BJ (cell line): ENCODE data around the gene KRTAP10-2. TPM values are rescaled to one million over a fixed set of nuclear protein-coding genes. Genes with fewer than 3 reads are reported as not detected.
"Not testable (repeated sequence)": the region's sequence is repeated elsewhere in the genome, so short reads cannot be mapped to it uniquely, and the experiment has no call there.

Experiments
- CTCF ChIA-PET: fragments of 350-600 bp; formaldehyde crosslinking; extraction: SDS; loops from one replicate; lab custom pipeline; 2021; ENCODE audit warnings: antibody characterized with exemption, inconsistent platforms; lab: Yijun Ruan, JAX
- POLR2A ChIA-PET: fragments of 300-600 bp; sonication (Branson Sonifier 250); formaldehyde crosslinking; extraction: SDS; loops from one replicate; lab custom pipeline; 2021; ENCODE audit warnings: antibody characterized with exemption; lab: Charles Lee
- DNase-seq: peaks from one replicate; pipeline ENCODE4 v3.0.0-alpha.2; 2011; ENCODE audit warnings: low read depth
- H3K27me3 ChIP-seq: 2 replicates; pipeline ENCODE4 v1.6.0; 2011; ENCODE audit warnings: low read length; ENCODE audit not compliant: control insufficient read depth, insufficient read depth
- H3K36me3 ChIP-seq: 2 replicates; pipeline ENCODE4 v1.5.1; 2011; ENCODE audit warnings: low read length; ENCODE audit not compliant: control insufficient read depth, insufficient read depth
- H3K4me3 ChIP-seq: 2 replicates; pipeline ENCODE4 v1.5.1; 2011; ENCODE audit warnings: low read depth, mild to moderate bottlenecking, control low read depth, low read length
- CTCF ChIP-seq: IDR thresholded peaks from 2 replicates; pipeline ENCODE4 v1.5.1; 2011; ENCODE audit warnings: low read depth, mild to moderate bottlenecking, control low read depth, inconsistent platforms, low read length, moderate library complexity; ENCODE audit not compliant: insufficient read depth
- polyA minus RNA-seq: library from RNA; depleted of rRNA, polyadenylated mRNA; stranded (reverse); fragments of >200 nt; gene quantifications from 2 replicates; pipeline ENCODE4 v1.2.3, GENCODE V29; 2011; rRNA and poly(A)+ RNA removed
- polyA plus RNA-seq: library from polyadenylated mRNA; depleted of rRNA; stranded (reverse); fragments of >200 nt; gene quantifications from 2 replicates; pipeline ENCODE4 v1.2.3, GENCODE V29; 2011; rRNA removed

The KRTAP10-2 gene
- not detected in 2 replicates for polyA plus RNA-seq
- polyA minus RNA-seq = not detected in 2 replicates

GRCh38 chr21:44551340-44551961 is at the start of gene KRTAP10-2:
TSS of gene KRTAP10-2 (minus strand) at chr21:44551505. CDS start at chr21:44551458, 47 bp downstream.
- peaks cover 8% of the 10 kb centered on the region for H3K27me3 ChIP-seq
- no peak for TF ChIP-seq CTCF
- POLR2A ChIA-PET = no interaction called here
- no peaks in the 10 kb centered on the region for H3K36me3 ChIP-seq
- DNase-seq = no peak
- H3K4me3 ChIP-seq = no peak within 1 kb of the TSS
- CTCF ChIA-PET = no interaction called here

GRCh38 chr21:44601091-44601490 is 49.8 kb upstream of the KRTAP10-2 start:
- CTCF ChIA-PET, POLR2A ChIA-PET, H3K27me3 ChIP-seq, H3K4me3 ChIP-seq, DNase-seq, H3K36me3 ChIP-seq: not testable (repeated sequence)

- POLR2A ChIA-PET, H3K36me3 ChIP-seq, H3K4me3 ChIP-seq, CTCF ChIA-PET, H3K27me3 ChIP-seq, DNase-seq: not testable (repeated sequence)
Observed at GRCh38 chr21:44600118-44600978, 49.0 kb upstream of the KRTAP10-2 start, which contains the start of gene KRTAP10-7. TSS of gene KRTAP10-7 (plus strand) at chr21:44600597. CDS start at chr21:44600622, 25 bp downstream.

GRCh38 chr21:44599264-44600029 is 48.1 kb upstream of the KRTAP10-2 start:
- H3K36me3 ChIP-seq = no peaks in the 10 kb centered on the region
- CTCF ChIA-PET = no interaction called here
- TF ChIP-seq CTCF = no peak
- H3K4me3 ChIP-seq = no peak overlapping the region
- peaks cover 4% of the 10 kb centered on the region for H3K27me3 ChIP-seq
- POLR2A ChIA-PET = no interaction called here
- no peak for DNase-seq

- Histone ChIP-seq H3K36me3 (no peaks in the 10 kb centered on the region), H3K4me3 (no peak overlapping the region), H3K27me3 (peaks cover 6% of the 10 kb centered on the region)
- POLR2A ChIA-PET = no interaction called here
- no peak for DNase-seq
- no peak for TF ChIP-seq CTCF
- CTCF ChIA-PET = no interaction called here
Observed at GRCh38 chr21:44598061-44598460, 46.8 kb upstream of the KRTAP10-2 start.
